Measurements from ENCODE around the gene UPK1B.

UPK1B gene

GRCh38 chr3:119243712-119244111 is 70.3 kb downstream of the UPK1B start:
- H3K36me3 ChIP-seq (ENCODE audit: control insufficient read depth, insufficient read depth, low read length), result no peaks in the 10 kb centered on the region
- H3K4me1 ChIP-seq (ENCODE audit: control insufficient read depth, insufficient read depth, low read length), result peaks cover 18% of the 10 kb centered on the region
- H3K27me3 ChIP-seq (ENCODE audit: control insufficient read depth, insufficient read depth, low read length), result no peaks in the 10 kb centered on the region
- H3K4me3 ChIP-seq (ENCODE audit: low read length), result no peak overlapping the region
- no peak overlapping the region for H3K9ac ChIP-seq (ENCODE audit: low read length)
- no peaks in the 10 kb centered on the region for H3K9me3 ChIP-seq (ENCODE audit: control insufficient read depth, low read length)

GRCh38 chr3:119245778-119246177 is 72.4 kb downstream of the UPK1B start:
- no peaks in the 10 kb centered on the region for H3K36me3 ChIP-seq (ENCODE audit: control insufficient read depth, insufficient read depth, low read length)
- no peaks in the 10 kb centered on the region for H3K9me3 ChIP-seq (ENCODE audit: control insufficient read depth, low read length)
- H3K9ac ChIP-seq (ENCODE audit: low read length), result no peak overlapping the region
- H3K27me3 ChIP-seq (ENCODE audit: control insufficient read depth, insufficient read depth, low read length), result no peaks in the 10 kb centered on the region
- H3K4me3 ChIP-seq (ENCODE audit: low read length), result no peak overlapping the region
- H3K4me1 ChIP-seq (ENCODE audit: control insufficient read depth, insufficient read depth, low read length), result peaks cover 18% of the 10 kb centered on the region

Data from mucosa of stomach (tissue), 1 donor.